DMS153 treated with DMSO at 0.1 percent for 48 hours (cell line): ENCODE results near the gene PSMD5.

Experiments
- DNase-seq: peaks from one replicate; lab custom pipeline; 2025; ENCODE audit not compliant: unreplicated experiment; lab: John Stamatoyannopoulos, UW

The PSMD5 gene

GRCh38 chr9:120875643-120875953, 32.9 kb upstream of the PSMD5 start:
- no peak for DNase-seq

- no peak for DNase-seq
Measured at GRCh38 chr9:120875195-120875565, 32.5 kb upstream of the PSMD5 start.

GRCh38 chr9:120874226-120875194, 31.8 kb upstream of the PSMD5 start:
- no peak for DNase-seq

- peak; percentile 12 for DNase-seq
Measured at GRCh38 chr9:120873512-120873911, 30.8 kb upstream of the PSMD5 start.

- DNase-seq = no peak
Measured at GRCh38 chr9:120872791-120873502, 30.2 kb upstream of the PSMD5 start.

GRCh38 chr9:120870206-120870605, 27.5 kb upstream of the PSMD5 start:
- no peak for DNase-seq

GRCh38 chr9:120869726-120870125, 27.0 kb upstream of the PSMD5 start:
- no peak for DNase-seq

- DNase-seq = no peak
Measured at GRCh38 chr9:120869360-120869687, 26.6 kb upstream of the PSMD5 start.

- DNase-seq = peak; percentile 89
Measured at GRCh38 chr9:120868676-120869359, 26.1 kb upstream of the PSMD5 start.

GRCh38 chr9:120868339-120868675, 25.6 kb upstream of the PSMD5 start:
- DNase-seq = no peak

- DNase-seq = no peak
Measured at GRCh38 chr9:120867676-120868338, 25.1 kb upstream of the PSMD5 start.

- DNase-seq = no peak
Measured at GRCh38 chr9:120866651-120867050, 23.9 kb upstream of the PSMD5 start.

GRCh38 chr9:120865809-120866208, 23.1 kb upstream of the PSMD5 start:
- no peak for DNase-seq

GRCh38 chr9:120865176-120865575, 22.5 kb upstream of the PSMD5 start:
- DNase-seq = no peak

- DNase-seq = no peak
Measured at GRCh38 chr9:120864719-120865118, 22.0 kb upstream of the PSMD5 start.

- DNase-seq = no peak
Measured at GRCh38 chr9:120863833-120864232, 21.1 kb upstream of the PSMD5 start.

- DNase-seq = no peak
Measured at GRCh38 chr9:120862452-120862851, 19.7 kb upstream of the PSMD5 start.

- DNase-seq = no peak
Measured at GRCh38 chr9:120861935-120862334, 19.2 kb upstream of the PSMD5 start.

GRCh38 chr9:120860083-120860482, 17.4 kb upstream of the PSMD5 start:
- DNase-seq = no peak

GRCh38 chr9:120859361-120859760, 16.6 kb upstream of the PSMD5 start:
- no peak for DNase-seq

GRCh38 chr9:120857902-120858301, 15.2 kb upstream of the PSMD5 start:
- DNase-seq = no peak

GRCh38 chr9:120857481-120857880, 14.8 kb upstream of the PSMD5 start:
- DNase-seq = no peak
